ENCODE measurements around the gene PLEKHA5.

PLEKHA5 gene

DNA sequence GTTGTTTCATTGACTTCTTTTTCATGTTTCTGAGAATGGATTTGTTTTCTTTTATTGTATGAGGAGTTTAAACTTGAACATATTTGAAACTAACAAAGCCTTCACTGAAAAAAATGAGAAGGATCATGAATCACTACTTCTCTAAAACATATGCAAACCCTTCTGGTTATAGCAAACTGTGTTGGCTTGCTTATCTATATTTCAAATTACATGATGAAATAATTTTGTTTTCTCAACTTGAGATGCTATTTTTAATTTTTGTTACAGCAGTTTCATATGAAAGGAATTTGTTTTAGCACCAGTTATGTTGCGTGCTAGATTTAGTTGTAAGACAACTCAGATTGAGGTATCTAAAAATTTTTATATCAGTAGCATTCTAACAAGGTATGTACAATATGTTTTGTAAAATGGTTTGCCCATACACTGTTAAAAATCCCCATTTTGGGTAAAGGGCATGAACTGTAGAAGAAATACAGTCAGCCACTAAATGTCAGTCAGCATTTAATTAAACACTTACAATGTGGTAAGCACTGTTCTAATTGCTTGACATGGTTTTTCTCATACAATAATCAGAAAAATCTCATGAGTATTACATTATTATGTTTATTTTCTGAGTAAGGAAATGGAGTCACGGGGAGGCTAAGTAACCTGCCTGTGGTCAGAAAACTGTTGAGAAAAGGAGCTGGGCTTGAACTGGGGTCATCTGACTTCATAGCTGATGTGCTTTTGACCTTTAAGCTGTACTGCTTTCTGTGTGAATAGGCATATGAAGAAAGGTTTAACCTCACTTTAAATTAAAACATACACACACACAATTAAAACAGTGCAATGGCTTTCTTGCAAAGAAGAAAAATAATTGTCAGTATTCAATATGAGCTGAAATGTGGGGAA, 105.7 kb downstream of the PLEKHA5 start:
- peak; percentile 65 for DNase-seq

DNA sequence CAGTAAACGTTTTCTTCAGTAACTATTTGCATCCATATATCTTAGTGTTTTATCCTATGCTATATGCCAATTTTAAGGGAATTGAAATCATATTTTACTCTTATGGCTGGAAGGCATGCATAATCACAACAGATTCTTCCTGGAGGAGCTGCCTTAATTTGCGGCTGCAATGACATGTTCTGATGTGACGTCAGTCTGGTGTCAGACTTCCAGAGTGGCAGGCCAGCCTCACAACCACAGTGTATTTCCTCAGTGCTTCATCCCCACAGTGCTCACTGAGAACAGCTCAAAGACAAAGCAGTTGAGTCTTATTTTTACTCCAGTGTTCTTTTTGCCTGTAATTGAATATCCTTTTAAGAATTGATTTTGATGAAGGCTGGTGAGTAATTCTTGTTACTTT, 107.1 kb downstream of the PLEKHA5 start:
- peak; percentile 72 for DNase-seq

DNA sequence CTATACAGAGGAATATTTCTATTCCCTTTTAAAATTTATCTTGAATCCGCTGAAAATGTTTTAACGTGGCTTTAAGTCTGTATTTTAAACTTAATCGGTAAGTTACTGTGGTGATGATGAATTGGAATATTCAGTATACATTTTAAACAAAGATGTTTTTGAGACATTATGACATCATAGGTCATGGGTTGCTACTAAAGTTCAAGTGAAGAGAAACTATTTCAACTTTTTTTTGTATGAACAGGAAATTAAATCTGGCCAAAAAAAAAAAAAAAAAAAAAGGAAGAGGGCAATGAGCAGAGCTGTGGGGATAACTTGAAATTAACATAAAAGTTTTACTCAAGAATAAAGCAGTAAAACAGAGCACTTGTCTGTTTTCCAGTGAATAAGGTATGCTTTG, 109.0 kb downstream of the PLEKHA5 start:
- no peak for DNase-seq

DNA sequence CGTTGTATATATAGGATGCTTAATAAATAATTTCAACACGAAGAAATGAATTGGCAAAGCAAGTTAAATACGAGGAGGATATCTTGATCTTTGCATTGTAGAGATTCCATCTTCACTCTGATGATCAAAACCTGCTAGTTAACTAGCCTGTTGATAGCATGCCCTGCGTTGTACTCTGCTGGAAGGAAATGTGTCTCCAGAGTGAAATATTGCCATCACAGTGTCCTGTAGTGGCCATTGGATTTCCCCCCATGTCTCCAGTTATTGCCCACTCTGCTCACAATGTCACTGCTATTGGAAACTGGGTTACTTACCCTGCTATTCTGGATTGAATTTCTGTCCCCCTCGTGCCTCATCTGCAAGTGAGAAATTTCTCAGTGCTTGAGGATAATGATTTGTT, 109.6 kb downstream of the PLEKHA5 start:
- DNase-seq, result no peak

DNA sequence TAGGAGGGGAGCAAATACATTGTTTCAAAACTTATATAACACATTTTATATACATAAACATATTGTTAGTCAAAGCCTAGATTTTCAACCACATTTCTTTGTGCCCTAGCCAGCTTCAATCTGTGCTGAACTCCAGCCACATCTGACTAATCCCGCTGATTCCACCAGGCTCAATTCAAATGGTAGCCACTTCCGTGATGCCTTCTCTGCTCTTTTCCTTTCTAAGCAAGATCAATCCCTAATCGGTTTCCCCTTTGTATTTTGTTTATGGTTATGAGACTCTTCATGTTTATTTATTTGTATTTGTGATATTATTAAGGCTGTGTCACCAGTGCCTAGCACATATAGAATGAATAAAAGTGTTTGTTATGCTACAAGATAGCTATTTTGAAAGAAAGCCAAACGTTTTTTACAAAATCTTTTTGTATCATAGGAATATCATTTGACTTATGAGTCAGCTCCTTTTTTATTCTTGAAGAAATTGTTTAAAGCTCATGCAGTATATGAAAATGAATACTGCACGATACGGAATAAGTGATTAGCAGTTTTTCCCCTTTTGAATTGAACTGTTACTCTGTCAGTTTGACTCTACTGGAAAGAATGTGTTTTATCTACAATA, 110.2 kb downstream of the PLEKHA5 start:
- DNase-seq, result peak; percentile 78

DNA sequence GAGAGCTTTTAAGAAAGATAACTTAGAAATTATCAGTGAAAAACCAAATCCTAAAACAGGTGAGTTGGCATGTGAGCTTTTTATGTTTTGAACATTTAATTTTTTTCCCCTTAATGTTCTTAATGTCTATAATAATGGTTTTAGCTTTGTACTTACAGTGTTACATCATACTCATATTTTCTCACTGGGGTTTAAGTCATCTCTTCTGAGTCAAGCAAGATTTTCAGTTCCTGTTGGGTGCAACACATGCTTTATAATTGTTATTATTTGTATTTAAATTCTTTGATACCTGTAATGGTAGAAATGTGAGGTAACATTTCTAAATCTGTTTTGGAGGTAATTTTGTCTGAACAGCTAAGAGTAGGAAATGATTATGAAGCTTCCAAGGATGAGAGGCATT, 113.0 kb downstream of the PLEKHA5 start:
- DNase-seq, result no peak

DNA sequence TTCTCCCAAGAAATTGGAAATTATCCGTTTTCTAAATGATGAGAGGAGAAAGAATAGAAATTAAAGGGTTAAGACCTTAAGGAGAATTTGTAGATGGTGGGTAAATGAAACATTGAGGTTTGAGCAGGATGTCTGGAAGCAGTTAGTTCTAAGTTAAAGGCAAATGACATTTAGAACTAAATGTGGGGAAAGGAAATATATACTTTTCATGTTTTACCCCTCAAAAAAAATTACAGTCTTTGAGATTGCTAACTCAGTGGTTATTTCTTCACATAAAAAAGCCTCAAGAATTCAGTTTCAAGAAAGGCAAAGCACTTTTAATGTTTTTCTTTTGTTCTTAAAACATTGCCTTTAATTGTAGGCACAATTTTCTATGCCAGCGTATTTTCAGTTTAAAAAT, 114.0 kb downstream of the PLEKHA5 start:
- DNase-seq, result no peak

DNA sequence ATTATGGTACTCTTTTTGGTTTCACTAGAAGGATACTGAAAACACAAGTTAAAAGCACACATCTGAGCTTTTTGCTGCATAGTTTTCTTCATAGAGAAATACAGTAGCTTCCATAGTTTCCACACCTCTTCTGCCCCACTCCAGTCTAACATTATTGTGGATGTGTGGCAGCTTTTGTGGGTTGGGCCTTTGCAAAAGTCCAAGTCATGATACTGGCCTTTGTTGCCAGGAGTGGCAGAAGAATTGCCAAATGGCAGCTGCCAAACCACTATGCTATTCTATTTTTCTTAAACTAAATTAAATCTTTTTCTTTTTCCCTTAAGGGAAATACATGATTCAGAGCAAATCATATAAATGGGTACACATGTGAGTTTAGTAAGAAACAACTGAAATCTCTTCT, 114.8 kb downstream of the PLEKHA5 start:
- no peak for DNase-seq

DNA sequence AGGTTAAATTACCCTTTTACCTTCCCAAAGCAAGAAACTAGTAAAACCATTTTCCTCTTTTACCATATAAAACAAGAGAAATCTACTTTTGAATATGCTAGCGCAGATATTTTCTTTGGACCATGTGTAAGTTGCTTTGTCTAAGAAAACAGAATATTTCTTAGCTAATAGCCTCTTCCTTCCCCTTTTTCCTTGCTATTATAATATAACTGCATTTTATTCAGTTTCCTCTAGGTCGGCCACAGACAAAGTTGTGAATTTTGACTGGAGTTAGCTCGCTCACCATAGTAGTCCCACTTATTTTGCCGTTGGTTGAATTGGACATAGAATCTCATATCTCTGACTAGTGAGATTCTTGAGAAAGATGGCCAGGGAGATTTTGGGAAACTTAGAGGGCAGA, 115.6 kb downstream of the PLEKHA5 start:
- DNase-seq, result no peak

DNA sequence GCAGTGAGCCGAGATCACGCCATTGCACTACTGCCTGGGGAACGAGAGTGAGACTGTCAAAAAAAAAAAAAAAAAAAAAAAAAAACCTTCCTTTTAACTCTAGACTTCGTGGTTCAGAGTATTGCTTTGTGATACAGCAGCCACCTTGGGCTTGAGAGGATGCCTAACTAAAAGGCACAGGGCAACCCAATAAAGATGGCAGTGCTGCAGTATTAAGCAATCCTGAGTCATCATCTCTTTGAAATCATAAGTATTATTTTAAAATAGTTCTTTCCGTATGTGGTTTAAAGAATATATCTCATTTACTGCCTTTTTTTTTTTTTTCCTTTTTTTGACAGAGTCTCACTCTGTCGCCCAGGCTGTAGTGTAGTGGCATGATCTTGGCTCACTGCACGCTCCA, 116.1 kb downstream of the PLEKHA5 start:
- DNase-seq, result peak; percentile 37

DNA sequence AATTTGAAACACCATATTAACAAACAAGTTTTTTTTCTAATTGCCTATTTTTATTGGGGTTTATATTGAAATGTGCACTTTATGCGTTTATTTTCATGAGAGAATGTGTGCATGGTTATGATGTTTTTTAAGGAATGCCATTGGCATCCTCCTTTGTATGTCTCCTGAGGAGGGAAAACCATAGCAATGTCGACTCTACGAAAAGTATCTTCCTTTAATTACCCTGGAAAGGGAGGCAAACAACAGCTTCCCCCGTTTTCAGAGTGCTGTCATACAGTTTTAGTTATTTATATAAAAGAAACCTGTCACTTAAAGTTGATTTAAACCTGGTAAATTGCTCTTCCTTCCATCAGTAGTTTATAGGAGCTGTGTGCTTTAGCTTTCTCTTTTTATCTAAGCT, 117.4 kb downstream of the PLEKHA5 start:
- DNase-seq, result no peak

DNA sequence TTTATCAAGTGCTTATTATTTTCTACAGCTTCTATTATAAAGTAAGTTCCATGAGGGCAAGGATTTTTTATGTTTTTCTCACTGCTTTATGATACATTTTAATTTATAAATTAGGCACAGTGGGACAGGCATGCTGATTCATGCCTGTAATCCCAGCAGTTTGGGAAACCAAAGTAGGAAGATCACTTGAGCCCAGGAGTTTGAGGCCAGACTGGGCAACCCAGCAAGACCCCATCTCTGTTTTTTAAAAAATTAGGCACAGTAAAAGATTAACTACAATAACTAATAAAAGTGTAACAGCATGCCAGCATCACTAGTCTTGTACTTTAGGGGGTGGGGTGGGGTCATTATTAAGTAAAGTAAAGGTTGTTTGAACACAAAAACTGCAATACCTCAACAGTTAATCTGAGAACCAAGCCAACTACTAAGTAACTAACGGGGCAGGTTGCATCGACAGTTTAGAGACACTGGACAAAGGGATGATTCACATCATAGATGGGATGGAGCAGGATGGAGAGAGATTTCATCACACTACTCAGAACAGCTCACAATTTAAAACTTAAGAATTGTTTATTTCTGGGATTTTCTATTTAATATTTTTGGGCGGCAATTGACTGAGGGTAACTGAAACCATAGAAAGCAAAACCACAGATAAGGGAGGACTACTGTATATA, 119.5 kb downstream of the PLEKHA5 start:
- peak; percentile 61 for DNase-seq

DNA sequence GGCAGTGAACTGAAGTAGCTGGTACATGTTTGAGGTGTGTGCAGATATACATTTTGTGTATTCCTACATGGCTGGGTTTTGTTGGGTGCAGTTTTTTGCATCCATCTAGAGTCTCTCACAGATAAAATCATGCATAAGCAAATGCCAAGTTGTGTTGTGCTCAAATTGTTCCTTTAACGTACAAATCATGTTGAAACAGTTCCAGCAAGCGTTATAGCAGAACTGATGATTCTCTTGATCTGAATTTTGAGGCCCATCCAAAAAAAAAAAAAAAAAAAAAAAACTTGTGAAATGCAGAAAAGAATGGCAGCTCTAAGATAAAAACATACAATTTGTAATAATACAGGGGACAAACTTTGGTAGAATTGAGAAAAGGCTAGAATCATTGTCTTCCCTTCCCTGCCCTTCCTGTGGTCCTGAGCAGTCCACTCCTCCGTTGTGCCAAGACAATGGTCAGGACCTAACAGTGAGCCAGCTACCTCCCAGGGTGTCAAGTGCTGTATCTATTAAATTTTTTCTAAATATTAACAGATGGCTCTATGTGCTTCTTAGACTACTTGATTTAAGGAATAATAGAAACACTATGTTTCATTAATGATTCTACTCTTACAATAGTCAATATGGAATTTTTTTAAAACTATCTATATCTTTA, 122.1 kb downstream of the PLEKHA5 start:
- no peak for DNase-seq

DNA sequence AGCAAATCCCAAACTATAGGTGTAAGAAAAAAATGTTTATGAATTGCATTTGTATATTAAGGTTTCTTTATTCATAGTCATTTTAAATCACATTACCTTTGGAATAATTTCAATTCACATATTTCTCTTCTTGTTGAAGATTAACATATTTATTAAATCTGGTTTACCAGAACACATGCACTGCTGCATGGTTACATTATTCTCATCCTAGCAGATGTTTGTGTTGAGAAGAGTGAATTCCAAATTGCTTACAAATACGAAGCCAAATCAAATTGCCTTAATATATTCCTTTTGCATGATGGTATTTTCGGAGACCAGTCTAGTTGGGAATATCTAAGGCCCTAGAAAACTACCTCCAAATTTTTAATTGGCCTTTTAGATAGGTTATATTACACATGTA, 130.6 kb downstream of the PLEKHA5 start:
- no peak for DNase-seq

DNA sequence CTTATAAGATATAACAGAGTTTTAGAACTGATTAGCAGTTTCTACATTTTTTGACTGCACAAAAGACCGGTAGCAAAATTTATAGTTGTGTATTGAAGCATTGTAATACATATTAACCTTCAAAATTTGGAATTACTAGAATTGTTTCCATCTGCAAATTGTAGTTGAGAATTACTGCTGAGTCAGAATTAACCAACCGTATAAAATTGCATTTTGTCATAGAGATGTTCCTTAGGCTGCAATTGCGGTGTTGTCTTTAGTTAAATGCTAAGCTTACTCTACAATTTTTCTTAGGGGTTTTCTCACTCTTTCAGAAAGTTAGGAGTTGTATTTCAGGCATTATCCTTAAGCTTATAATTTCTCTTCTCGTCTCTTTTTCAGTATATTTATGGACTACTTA, 132.2 kb downstream of the PLEKHA5 start:
- no peak for DNase-seq

DNA sequence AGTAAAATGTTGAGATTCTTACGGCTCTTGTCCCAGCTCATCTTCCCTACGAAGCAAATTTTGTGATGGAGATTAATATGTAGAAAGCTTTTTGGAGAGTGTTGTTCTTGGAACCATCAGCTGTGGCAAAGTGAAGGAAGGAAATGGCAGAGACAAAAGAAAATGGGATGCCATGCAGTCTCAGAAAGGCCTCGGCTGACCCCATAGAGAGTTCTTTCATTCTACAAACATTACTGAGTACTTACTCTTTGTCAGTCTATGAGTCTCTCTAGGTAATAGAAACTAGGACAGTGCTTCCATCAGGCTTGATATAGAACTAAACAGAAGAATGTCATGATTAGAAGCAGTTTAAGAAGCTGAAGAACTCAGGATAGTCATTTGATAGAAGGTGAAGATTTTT, 134.1 kb downstream of the PLEKHA5 start:
- DNase-seq, result no peak

DNA sequence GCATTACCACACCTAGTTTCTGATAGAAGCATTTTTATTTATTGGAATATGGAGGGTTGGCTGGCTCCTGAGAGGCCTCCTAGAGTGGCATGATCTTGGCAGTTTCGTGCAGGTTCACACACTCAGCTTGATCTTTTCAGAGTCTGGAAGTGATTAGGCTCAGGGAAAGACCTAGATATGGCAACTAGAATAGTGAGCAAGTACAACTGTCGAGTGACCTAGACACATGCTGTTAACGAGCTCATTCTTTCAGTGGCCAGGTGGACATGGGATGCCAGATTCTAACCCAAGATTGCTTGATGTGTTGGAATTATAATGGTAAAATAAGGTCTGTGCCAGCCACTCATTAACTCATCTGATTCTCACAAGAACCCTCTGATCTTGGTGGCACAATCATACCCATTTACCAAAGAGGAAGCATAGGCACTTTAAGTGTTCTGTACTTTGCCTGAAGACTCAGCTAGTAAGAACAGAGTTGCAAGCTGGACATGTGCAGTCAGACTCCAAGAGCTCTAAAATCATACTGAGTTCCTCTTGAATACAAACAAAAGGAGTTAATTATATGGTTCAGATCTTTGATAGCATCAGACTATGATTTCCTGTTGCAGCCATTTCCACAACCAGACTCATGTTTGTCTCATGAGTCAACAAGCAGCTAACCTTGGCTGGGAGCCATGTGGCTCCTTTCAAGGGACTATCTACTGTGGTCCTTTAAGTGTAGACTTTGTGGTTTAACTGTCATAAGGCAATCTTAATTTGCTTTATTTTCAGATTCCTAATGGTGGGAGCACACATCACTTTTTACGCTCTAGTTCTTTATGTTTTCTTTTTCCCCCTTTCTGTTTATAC, 144.2 kb downstream of the PLEKHA5 start:
- DNase-seq, result peak; percentile 94

DNA sequence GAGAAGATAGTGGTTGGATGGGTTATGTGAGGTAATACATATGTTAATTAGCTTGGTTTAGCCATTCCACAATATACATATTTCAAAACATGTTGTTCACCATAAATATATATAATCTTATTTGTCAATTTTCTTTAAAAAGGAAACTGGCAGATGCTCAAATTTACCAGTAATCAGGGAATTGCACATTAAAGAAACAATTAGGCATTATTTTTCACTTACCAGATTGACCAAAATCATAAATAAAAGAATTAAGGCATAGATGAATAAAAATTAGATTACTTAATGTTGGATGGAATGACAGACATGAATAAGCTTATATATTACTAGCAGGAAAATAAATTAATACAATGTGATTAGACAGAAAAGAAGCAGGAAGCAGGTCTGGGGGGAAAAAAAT, 147.2 kb downstream of the PLEKHA5 start:
- no peak for DNase-seq

DNA sequence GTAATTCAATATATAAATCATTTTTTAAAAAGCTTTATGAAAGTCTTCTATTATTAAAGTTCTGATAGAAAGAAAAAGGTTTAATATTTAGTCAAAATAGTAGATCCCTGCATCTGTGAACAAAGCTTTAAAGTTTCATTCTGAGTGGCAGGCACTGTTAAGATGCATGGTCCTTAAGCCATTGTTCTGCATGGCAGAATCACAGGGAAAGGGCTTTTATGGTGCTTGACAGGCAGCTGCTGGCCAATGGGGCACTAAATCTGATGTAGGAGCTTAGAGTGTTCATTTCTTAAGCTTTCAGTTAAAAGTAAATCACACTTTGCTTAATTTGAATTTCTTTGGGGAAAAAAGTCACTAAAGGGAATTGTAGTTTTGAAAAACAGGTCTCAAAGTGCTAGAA, 148.2 kb downstream of the PLEKHA5 start:
- no peak for DNase-seq

DNA sequence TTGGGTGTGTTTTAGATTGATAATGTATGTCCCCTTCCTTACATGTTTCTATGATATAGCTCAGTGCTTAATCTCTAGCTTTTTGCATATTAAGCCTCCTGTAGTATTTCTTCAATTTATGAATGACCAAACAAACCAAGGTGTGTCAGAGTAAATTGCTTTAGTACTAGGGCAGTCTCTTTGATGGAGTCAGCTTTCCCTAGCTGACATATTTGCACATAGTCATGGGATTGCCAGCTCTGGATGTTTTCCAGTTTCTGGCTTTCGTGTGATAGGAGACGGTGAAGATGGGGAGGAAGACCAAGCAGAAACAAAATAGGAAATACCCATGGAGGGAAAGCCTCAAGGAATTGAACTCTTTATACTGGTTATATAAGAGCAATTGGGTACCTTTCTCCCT, 148.9 kb downstream of the PLEKHA5 start:
- DNase-seq, result no peak

DNA sequence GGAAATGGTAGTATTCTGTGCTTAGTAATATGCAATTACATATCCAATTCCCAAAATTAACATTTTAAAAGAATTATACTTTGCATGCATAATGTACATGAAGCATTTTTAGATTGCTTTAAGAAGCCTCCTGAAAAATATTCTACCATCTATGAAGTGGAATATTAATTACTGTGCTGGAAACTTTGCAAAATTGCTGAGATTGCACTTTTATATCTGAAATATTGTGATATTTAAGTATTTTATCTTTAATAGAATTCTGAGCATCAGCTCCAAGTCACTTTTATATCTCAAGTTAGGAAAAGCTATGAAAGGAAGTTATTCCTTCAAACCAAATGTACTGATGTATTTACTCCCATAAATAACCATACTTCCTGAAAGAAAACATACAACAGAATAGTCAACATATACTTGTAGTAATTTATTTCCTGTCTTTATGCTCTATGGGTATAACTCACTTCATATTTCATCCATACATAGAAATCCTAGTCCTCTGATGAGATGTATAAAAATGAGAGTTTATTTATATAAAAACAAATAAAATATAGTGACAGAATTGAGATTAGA, 152.7 kb downstream of the PLEKHA5 start:
- DNase-seq, result no peak

DNA sequence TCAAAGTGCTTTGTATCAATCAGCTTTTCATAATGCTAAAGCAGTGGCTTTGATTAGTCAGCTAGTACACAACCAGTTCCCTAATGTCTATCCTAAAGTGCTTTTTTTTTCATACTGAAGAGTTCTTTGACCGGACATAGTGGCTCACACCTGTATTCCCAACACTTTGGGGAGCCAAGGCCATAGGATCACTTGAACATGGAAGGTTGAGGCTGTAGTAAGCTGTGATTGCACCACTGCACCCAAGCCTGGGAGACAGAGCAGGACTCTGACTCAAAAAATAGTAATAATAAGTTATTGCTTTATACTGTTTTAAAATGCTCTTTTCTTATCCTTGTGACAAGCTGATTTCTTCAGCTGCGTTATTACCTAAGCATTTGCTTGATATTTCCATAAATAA, 155.1 kb downstream of the PLEKHA5 start:
- DNase-seq, result no peak
